HG02970 (cell line): ENCODE results near the gene HYAL4.
"Not testable (repeated sequence)": the region's sequence is repeated elsewhere in the genome, so short reads cannot be mapped to it uniquely, and the experiment has no call there.

Experiments
- ATAC-seq: cut with Tn5 transposase; IDR thresholded peaks from one replicate; pipeline ENCODE4 v1.9.1; 2021; ENCODE audit warnings: mild to moderate bottlenecking, moderate library complexity, moderate number of reproducible peaks; ENCODE audit not compliant: unreplicated experiment, low FRiP score

Gene HYAL4

DNA sequence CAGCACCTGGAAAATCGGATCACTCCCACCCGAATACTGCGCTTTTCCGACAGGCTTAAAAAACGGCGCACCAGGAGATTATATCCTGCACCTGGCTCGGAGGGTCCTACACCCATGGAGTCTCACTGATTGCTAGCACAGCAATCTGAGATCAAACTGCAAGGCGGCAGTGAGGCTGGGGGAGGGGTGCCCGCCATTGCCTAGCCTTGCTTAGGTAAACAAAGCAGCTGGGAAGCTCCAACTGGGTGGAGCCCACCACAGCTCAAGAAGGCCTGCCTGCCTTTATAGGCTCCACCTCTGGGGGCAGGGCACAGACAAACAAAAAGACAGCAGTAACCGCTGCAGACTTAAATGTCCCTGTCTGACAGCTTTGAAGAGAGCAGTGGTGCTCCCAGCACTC, 49.8 kb downstream of the HYAL4 start:
- ATAC-seq = not testable (repeated sequence)

DNA sequence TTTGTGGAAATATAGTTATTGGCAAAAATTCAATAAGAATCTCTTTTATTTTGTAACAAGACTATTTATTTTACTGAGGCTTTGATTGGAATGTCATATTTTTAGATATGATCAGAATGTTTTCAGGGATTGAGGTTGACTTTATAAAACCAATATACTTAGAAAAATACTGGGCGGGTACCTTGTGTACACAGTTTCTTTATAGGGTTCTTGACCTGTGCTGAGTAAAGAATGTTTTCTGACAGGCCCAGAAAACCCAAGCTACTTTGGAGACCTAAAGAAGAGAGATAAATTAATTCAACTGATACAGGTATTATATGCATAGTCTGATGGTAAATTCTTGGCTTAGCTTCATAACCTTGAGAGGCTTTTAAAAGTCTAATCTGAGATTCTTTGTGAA, 56.1 kb downstream of the HYAL4 start:
- ATAC-seq = no peak

DNA sequence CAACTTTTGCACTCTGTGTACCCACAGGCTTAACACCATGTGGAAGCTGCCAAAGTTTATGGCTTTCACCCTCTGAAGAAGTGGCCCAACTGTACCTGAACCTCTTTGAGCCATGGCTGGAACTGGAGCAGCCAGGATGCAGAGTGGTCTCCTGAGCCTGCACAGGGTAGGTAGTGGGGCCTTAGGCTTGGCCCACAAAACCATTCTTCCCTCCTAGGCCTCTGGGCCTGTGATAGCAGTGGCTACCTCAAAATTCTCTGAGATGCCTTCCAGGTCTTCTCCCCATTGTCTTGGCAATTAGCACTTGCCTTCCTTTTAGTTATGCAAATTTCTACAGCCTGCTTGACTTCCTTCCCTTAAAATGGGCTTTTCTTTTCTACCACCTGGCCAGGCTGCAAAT, 60.7 kb downstream of the HYAL4 start:
- ATAC-seq = no peak

DNA sequence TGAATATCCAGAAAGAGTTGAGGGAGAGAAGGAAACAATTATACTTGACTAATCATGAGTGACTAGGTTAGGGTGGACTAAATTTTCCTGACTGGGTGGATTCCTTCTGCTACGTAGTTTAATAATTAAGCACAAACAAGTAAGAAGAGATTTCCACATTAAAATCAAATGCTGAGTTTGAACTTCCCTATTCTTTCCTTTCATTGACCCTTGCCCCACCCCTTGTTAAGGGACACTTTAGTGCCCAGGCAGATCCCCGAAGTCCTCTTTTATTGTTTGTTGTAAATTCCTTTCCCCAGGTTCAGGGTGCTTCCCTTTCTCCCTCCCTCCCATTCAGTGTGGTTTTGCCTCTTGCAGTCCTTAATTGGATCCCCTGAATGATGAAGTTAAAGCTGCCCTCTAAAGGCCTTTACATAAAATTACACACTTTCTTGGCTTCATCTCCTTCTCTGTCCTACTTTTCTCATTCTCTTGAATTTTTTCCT, 71.3 kb downstream of the HYAL4 start:
- no peak for ATAC-seq

DNA sequence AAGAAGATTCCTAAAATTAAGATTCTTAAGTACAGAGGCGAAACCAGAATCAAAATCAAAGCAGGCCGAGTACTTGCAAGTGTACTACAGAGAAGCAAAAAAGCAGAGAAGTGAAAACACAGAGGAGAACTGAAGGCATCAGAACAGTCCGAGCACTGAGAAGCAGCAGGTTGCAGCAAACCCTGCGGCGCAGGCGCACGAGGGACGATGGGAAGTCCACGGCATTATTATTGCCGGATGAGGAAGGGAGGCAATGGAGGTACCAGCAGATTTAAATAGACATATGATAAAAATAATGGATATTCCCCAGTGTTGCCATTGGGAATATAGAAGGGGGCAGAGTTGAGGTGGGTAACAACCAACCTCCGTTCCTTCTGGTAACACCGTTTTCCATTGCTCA, 72.9 kb downstream of the HYAL4 start:
- ATAC-seq = no peak

DNA sequence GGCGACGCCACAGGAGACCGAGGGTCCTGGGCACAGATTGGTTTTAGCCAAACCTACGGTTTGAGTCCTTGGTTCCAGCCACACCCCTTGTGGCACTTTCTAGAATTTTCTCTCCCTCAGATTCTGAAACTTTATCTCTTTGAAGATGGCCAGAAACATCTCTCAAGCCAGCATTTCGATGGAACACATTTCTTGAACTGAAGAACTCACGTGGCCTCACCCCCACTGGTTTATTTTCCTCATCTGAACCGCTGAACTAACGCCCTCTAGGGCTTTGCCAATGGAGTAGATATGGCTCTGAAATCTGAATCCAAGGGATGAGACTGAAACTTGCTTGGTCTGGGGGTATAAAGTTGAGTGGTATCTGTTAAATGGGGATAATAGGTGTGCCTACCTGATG, 73.3 kb downstream of the HYAL4 start:
- ATAC-seq = no peak

DNA sequence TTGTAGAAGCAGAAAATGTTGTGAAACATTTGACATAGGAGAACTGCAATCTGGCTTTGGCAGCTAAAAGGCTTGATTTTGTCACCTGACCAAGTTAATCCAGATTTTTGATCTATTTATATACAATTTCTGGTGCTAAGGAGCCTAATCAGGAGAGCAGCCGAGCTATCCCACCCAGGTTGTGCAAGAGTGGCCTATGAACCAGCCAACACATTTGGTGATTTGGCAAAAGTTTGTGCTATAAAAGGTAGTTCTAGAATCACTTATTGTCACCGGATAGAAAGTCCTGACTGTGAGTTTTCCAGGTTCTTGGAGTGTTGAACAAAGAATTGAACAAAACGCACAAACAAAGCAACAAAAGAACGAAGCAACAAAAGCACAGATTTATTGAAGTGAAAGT, 78.6 kb downstream of the HYAL4 start:
- ATAC-seq = no peak

DNA sequence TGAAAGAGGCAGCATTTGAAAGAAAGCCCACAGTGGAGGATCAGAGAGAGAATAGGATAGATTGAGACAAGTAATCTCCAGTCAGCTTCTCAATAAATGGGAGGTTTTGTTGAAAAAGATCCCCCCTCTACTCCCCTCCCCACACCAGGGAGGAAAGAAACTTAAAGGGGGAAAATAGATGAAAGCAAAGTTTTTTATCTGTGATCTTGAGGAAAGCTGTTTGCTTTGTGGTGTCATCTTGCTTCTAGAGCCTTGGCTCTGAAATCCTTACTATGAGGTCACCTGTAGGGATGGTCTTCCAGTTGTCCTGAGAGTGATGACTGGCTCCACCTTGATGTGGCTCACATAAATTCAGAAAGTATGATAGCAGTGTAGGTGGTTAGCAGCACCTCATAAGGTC, 80.0 kb downstream of the HYAL4 start, which contains the start of gene SPAM1:
Gene SPAM1 (plus strand): TSS at position 301 of the 400 bp plus-strand sequence. CDS start 28,330 bp downstream, outside the sequence.
- ATAC-seq = no peak
